HCT116 (cell line): Measurements from ENCODE around the gene RAPGEF2. TPM values are rescaled to one million over a fixed set of nuclear protein-coding genes. Genes with fewer than 3 reads are reported as not detected.

ENCODE experiments used
- ATAC-seq: fragments of 200-7000 bp; cut with Tn5 transposase; 2 replicates; pipeline ENCODE4 v1.9.1; 2020; ENCODE audit warnings: mild to moderate bottlenecking, moderate library complexity
- BruUV-seq: library from RNA; stranded (reverse); fragments of 400-500 nt; replicated peaks from 2 replicates; lab custom pipeline; 2021; lab: Mats Ljungman, UMichigan
- CTCF ChIA-PET: fragments of 300-600 bp; sonication (Branson Sonifier 250); formaldehyde crosslinking; loops from one replicate; lab custom pipeline; 2021; ENCODE audit warnings: antibody characterized with exemption; lab: Charles Lee
- POLR2A ChIA-PET: fragments of 300-600, 350-600 bp; sonication (Branson Sonifier 250); formaldehyde crosslinking; loops from one replicate; lab custom pipeline; 2021; ENCODE audit warnings: antibody characterized with exemption; lab: Charles Lee
- RAD21 ChIA-PET, 2 experiments: fragments of 300-600 bp; sonication (Branson Sonifier 250); formaldehyde crosslinking; loops; one replicate each; lab custom pipeline; 2023; ENCODE audit warnings: low total read pairs in 2 of 2; ENCODE audit not compliant: uncharacterized antibody in 2 of 2, unreplicated experiment in 2 of 2, low non-redundant PET in 1 of 2; lab: Charles Lee
- DNase-seq: peaks from one replicate; pipeline ENCODE4 v3.0.0-alpha.2; 2010; ENCODE audit warnings: low read depth, low spot score
- H2AFZ ChIP-seq: fragments of 200-600 bp; shearing (Covaris generic), sonication (generic); 2 replicates; pipeline ENCODE4 v1.6.1; 2017; ENCODE audit warnings: low read depth, mixed run types, mixed read lengths, antibody characterized with exemption, low read length; ENCODE audit not compliant: poor library complexity, severe bottlenecking
- H3K27ac ChIP-seq: 2 replicates; pipeline ENCODE4 v1.5.1; 2012; ENCODE audit warnings: low read depth, low read length
- H3K27me3 ChIP-seq: fragments of 200-600 bp; sonication (generic); 2 replicates; pipeline ENCODE4 v1.6.1; 2016; ENCODE audit warnings: mixed run types, low read length, mixed read lengths; ENCODE audit not compliant: insufficient read depth
- H3K36me3 ChIP-seq, 2 experiments: fragments of 200-500 bp in 1 of 2; fragments of 200-600 bp in 1 of 2; sonication (Bioruptor generic) in 1 of 2; sonication (generic) in 1 of 2; 2 replicates each; pipeline versions ENCODE4 v1.5.1 to v1.6.1; 2014 to 2016; ENCODE audit warnings: low read length in 2 of 2, inconsistent platforms in 1 of 2, mixed read lengths in 1 of 2, mixed run types in 1 of 2; ENCODE audit not compliant: insufficient read depth in 2 of 2, control insufficient read depth in 1 of 2
- H3K4me1 ChIP-seq, 2 experiments: fragments of 200-600 bp in 1 of 2; sonication (generic) in 1 of 2; 2 replicates each; pipeline versions ENCODE4 v1.5.1 to v1.6.1; 2012 to 2017; ENCODE audit warnings: low read length in 2 of 2, inconsistent platforms in 1 of 2, mild to moderate bottlenecking in 1 of 2, mixed read lengths in 1 of 2, mixed run types in 1 of 2, moderate library complexity in 1 of 2; ENCODE audit not compliant: insufficient read depth in 2 of 2, control insufficient read depth in 1 of 2
- H3K4me2 ChIP-seq: fragments of 200-600 bp; sonication (generic); 2 replicates; pipeline ENCODE4 v1.6.1; 2017; ENCODE audit warnings: mixed run types, low read length, mixed read lengths
- H3K4me3 ChIP-seq, 2 experiments: fragments of 200-600 bp in 1 of 2; sonication (generic) in 1 of 2; replicated peaks in 1 of 2; 2 replicates each; pipeline ENCODE4 v1.5.1; 2011 to 2016; ENCODE audit warnings: low read length in 2 of 2, control low read depth in 1 of 2, low read depth in 1 of 2, mild to moderate bottlenecking in 1 of 2, mixed read lengths in 1 of 2, mixed run types in 1 of 2
- H3K79me2 ChIP-seq: fragments of 200-600 bp; sonication (generic); 2 replicates; pipeline ENCODE4 v1.6.1; 2017; ENCODE audit warnings: mild to moderate bottlenecking, mixed run types, low read length, moderate library complexity, mixed read lengths; ENCODE audit not compliant: insufficient read depth
- H3K9ac ChIP-seq: fragments of 200-600 bp; sonication (generic); 2 replicates; pipeline ENCODE4 v1.6.1; 2016; ENCODE audit warnings: low read length, mixed read lengths
- H3K9me2 ChIP-seq: fragments of 200-600 bp; sonication (generic), shearing (Covaris generic); 2 replicates; pipeline ENCODE4 v1.6.1; 2017; ENCODE audit warnings: mixed run types, mild to moderate bottlenecking, moderate library complexity; ENCODE audit not compliant: insufficient read depth
- H3K9me3 ChIP-seq, 2 experiments: fragments of 200-500 bp in 1 of 2; fragments of 200-600 bp in 1 of 2; sonication (Bioruptor generic) in 1 of 2; sonication (generic) in 1 of 2; 2 replicates each; pipeline ENCODE4 v1.6.1; 2014 to 2017; ENCODE audit warnings: low read length in 2 of 2, mixed read lengths in 2 of 2, inconsistent platforms in 1 of 2, low read depth in 1 of 2, mild to moderate bottlenecking in 1 of 2, mixed run types in 1 of 2, moderate library complexity in 1 of 2; ENCODE audit not compliant: control insufficient read depth in 1 of 2, insufficient read depth in 1 of 2
- H4K20me1 ChIP-seq: fragments of 200-600 bp; sonication (generic), shearing (Covaris generic); 2 replicates; pipeline ENCODE4 v1.6.1; 2017; ENCODE audit warnings: mixed run types, mild to moderate bottlenecking, moderate library complexity; ENCODE audit not compliant: insufficient read depth
- CEBPB ChIP-seq: IDR thresholded peaks from 2 replicates; pipeline ENCODE4 v1.6.1; 2012; ENCODE audit warnings: low read depth
- CTCF ChIP-seq, 3 experiments: fragments of 200-600 bp in 1 of 3; sonication (generic) in 1 of 3; IDR thresholded peaks in 2 of 3; conservative IDR thresholded peaks in 1 of 3; 2 replicates each; pipeline ENCODE4 v1.5.1; 2012 to 2017; ENCODE audit warnings: low read depth in 2 of 3, low read length in 2 of 3, antibody characterized with exemption in 1 of 3, borderline replicate concordance in 1 of 3, control low read depth in 1 of 3, mild to moderate bottlenecking in 1 of 3, mixed read lengths in 1 of 3, mixed run types in 1 of 3, moderate library complexity in 1 of 3; ENCODE audit not compliant: insufficient read depth in 1 of 3
- POLR2A ChIP-seq: IDR thresholded peaks from 2 replicates; pipeline ENCODE4 v1.7.0; 2011; ENCODE audit warnings: borderline replicate concordance; ENCODE audit not compliant: insufficient read depth, insufficient read length; ENCODE audit errors: extremely low read depth
- POLR2AphosphoS5 ChIP-seq: IDR thresholded peaks from 2 replicates; pipeline ENCODE4 v1.6.1; 2011; ENCODE audit warnings: mild to moderate bottlenecking, low read depth, low read length, moderate library complexity
- TCF7L2 ChIP-seq: IDR thresholded peaks from 2 replicates; pipeline ENCODE4 v1.7.0; 2011; ENCODE audit warnings: borderline replicate concordance, inconsistent platforms; ENCODE audit not compliant: insufficient read depth, insufficient read length; ENCODE audit errors: extremely low read depth
- ZBTB33 ChIP-seq: IDR thresholded peaks from 2 replicates; pipeline ENCODE4 v1.6.1; 2011; ENCODE audit warnings: mild to moderate bottlenecking, low read length, moderate library complexity; ENCODE audit not compliant: insufficient replicate concordance; ENCODE audit errors: extremely low read depth
- ZNF274 ChIP-seq: fragments of 200-500 bp; sonication (Bioruptor generic); IDR thresholded peaks from 2 replicates; pipeline ENCODE4 v1.6.1; 2014; ENCODE audit warnings: mild to moderate bottlenecking, low read depth, low read length, inconsistent platforms
- intact Hi-C: fragments of 100-400 bp; cut with micrococcal nuclease; formaldehyde crosslinking; loops from 2 replicates; pipeline ENCODE4 v1.10.0; 2022
- total RNA-seq: library from RNA; stranded (reverse); gene quantifications from one replicate; pipeline ENCODE4 v1.2.1, GENCODE V29; 2021; ENCODE audit not compliant: unreplicated experiment

Gene RAPGEF2
- total RNA-seq, 1 experiment from 2014 or later, result 21.2 TPM

GRCh38 chr4:159291176-159291575, 188.3 kb downstream of the RAPGEF2 start:
- no peak overlapping the region for H2AFZ ChIP-seq
- H3K9ac ChIP-seq, result no peak overlapping the region
- H3K4me3 ChIP-seq, result no peak overlapping the region
- no peaks in the 10 kb centered on the region for H3K9me3 ChIP-seq
- H3K36me3 ChIP-seq, result no peaks in the 10 kb centered on the region
- no peak for TF ChIP-seq POLR2A
- no peak for TF ChIP-seq CTCF (IDR thresholded peaks at IDR 0.05 in 2 of 3, conservative IDR thresholded peaks at IDR 0.05 in 1 of 3; ENCODE audit: borderline replicate concordance in 1 of 3, insufficient read depth in 1 of 3, low read depth in 2 of 3, low read length in 2 of 3)
- no peak for TF ChIP-seq ZNF274
- no peak for TF ChIP-seq POLR2AphosphoS5
- TF ChIP-seq ZBTB33, result no peak
- no peak for TF ChIP-seq TCF7L2
- no peak for TF ChIP-seq CEBPB
- H3K9me2 ChIP-seq, result no peaks in the 10 kb centered on the region
- H4K20me1 ChIP-seq, result no peaks in the 10 kb centered on the region
- DNase-seq, result no peak
- no peaks in the 10 kb centered on the region for H3K79me2 ChIP-seq
- no peak for ATAC-seq
- intact Hi-C loops, result no loop called here
- BruUV-seq, result no TSS peak
- ChIA-PET POLR2A (no interaction called here), RAD21 (no interaction called here), CTCF (no interaction called here)
- H3K4me2 ChIP-seq, result no peak overlapping the region
- peaks cover 0 to 5% of the 10 kb centered on the region in 2 experiments; a peak in 2 of 4 replicates for H3K4me1 ChIP-seq
- no peak overlapping the region for H3K27ac ChIP-seq
- H3K27me3 ChIP-seq, result no peaks in the 10 kb centered on the region
